Forelimb muscle (tissue), 1 donor: ENCODE data around the gene MICALL1. TPM values are rescaled to one million over a fixed set of nuclear protein-coding genes. Genes with fewer than 3 reads are reported as not detected.

ENCODE experiments used
- DNase-seq: peaks from one replicate; pipeline ENCODE4 v3.0.0-alpha.2; 2013; ENCODE audit warnings: low read depth
- polyA plus RNA-seq: library from polyadenylated mRNA; unstranded; fragments of 120-200 nt; gene quantifications from one replicate; pipeline ENCODE4 v1.2.1, GENCODE V29; 2013; ENCODE audit not compliant: insufficient read length

Gene MICALL1, protein sequence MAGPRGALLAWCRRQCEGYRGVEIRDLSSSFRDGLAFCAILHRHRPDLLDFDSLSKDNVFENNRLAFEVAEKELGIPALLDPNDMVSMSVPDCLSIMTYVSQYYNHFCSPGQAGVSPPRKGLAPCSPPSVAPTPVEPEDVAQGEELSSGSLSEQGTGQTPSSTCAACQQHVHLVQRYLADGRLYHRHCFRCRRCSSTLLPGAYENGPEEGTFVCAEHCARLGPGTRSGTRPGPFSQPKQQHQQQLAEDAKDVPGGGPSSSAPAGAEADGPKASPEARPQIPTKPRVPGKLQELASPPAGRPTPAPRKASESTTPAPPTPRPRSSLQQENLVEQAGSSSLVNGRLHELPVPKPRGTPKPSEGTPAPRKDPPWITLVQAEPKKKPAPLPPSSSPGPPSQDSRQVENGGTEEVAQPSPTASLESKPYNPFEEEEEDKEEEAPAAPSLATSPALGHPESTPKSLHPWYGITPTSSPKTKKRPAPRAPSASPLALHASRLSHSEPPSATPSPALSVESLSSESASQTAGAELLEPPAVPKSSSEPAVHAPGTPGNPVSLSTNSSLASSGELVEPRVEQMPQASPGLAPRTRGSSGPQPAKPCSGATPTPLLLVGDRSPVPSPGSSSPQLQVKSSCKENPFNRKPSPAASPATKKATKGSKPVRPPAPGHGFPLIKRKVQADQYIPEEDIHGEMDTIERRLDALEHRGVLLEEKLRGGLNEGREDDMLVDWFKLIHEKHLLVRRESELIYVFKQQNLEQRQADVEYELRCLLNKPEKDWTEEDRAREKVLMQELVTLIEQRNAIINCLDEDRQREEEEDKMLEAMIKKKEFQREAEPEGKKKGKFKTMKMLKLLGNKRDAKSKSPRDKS
- 47.2 TPM for polyA plus RNA-seq

DNA sequence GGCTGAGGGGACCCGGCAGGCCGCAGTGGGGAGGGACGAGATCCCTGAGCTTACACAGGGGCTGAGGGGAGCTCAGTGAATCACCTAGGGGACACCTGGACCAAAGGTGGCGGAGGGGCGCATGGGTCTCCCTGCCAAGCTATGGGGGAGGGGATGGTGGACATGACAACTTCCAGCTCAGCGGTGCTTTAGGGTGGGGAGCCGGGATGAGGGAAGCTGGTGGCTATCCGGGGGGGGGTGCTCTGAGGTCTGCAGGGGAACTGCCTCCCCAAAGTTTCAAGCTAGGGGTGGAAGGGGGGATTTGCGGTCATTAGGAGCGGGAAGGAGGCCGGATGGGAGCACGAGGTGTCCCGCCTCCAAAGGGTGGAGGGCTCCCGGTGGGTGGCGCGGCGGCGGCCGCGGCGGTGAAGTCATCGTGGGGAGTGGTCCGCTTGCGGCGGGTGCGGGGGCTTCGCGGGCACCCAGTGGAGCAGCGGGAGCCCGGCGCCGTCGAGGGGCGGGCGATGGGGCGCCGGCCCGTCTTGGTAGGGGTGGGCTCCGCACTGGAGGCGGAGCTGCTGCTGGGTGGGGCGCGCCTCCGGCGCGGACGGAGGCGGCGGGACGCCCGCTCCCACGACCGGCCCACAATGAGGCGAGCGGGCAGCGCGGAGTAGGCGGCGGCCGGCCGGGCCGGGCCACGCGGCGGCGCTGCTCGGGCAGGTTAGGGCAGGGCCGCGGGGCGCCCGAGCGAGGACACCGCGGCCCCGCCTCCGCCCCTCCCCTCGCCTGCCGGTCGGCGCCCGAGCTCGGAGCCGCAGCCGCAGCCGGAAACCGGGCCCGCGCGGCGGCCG is at the start of gene MICALL1:
TSS of gene MICALL1 (plus strand) at position 764 of the 830 bp plus-strand sequence. CDS start 126 bp downstream, outside the sequence.
- no peak for DNase-seq

- DNase-seq = no peak
These were observed 45.2 kb upstream of the MICALL1 start for GRCh38 chr22:37860796-37861421.

DNA sequence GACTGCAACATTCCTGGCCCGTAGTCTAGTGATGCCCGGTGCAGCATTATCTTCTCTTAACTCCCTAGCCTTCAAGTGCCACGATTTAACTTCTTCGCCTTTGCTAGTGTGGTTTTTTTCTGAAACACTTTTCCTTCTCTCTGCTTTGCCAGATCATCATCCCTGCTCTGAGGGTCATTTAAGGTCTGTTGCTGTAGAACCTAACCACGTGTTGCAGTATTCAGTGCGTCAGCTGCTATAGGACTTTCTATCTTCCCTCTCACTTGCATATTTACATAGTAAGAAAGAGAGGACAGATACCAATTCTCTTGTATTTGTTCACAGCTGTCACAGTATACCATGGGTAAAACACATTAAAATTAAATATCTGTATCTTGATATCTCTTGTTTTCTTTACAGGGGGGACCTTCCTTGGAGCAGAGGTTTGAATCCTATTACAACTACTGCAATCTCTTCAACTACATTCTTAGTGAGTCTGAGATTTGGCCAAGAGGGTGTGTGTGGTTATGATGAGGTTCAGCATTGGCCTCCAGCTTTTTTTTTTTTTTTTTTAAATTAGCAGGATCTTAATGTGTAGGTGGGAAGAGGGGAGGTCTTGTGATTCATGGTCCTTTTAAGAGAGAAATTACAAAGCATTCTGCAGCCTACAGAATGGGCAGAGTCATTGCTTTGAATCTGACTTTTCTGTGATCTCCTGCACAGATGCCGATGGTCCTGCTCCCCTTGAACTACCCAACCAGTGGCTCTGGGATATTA is 43.3 kb upstream of the MICALL1 start:
- no peak for DNase-seq

DNA sequence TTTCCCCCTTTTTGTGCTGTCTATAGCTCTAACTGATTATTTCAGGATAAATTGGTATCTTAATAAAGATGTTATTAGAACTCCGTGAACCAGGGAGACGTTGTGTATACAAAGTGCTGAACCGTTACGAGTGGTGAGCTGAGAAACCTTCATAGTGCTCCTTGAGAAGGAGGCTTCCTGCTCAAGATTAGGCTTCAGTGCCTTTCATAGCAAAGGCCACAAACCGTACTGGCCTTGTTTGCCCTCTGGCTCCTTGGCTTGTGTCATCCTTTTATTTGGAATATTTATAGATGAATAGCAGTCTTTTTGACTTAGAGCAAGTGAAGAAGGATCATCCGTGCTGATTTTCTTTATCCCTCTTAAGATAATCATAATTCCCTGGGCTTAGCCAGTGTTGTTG is 40.6 kb upstream of the MICALL1 start:
- DNase-seq = no peak

DNA sequence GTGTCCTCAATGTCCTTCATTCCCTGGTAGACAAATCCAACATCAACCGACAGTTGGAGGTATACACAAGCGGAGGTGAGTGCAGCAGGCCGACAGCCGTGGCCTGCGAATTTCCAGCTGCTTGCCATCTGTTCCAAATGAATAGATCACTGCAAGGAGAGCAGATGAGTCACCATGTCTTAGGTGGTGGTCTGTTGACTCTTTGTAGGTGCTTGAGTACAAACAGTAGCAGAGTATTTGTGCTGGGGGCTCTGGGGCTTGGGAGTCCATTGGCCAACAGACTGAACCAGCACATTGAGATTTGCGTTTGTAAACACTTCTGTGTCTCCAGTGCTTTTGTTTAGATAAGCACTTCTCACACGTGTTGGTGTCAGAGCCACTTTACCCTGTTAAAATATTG is 35.8 kb upstream of the MICALL1 start:
- no peak for DNase-seq

DNA sequence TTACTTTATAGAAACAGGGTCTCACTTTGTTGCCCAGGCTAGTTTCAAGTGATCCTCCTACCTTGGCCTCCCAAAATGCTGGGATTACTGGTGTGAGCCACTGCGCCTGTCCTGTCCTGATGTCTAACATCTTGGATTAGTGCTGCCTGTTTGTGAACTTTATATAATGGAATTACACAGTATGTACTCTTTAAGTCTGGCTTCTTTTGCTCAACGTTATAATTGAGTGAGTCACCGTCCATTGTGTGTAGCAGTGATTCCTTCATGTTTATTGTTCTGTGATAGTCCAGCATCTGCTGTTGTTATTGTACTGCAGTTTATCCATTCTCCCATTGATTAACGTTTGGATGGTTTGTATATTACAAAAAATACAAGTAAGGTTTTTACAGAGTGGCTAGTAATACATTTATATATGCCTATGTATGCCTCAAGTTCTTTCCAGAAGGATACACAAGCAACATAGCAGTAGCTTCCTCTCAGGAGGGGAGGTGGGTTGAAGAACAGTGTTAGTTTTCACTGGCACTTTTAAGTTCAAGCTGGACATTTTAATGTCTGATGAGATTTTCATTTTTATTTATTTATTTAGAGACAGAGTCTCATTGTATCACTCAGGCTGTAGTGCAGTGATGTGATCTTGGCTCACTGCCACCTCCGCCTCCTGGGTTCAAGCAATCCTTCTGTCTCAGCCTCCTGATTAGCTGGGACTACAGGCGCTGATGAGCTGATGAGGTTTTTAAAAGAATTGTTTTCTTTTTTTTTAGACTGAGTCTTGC is 25.2 kb upstream of the MICALL1 start:
- no peak for DNase-seq

GRCh38 chr22:37884420-37884819 is 21.7 kb upstream of the MICALL1 start:
- no peak for DNase-seq

DNA sequence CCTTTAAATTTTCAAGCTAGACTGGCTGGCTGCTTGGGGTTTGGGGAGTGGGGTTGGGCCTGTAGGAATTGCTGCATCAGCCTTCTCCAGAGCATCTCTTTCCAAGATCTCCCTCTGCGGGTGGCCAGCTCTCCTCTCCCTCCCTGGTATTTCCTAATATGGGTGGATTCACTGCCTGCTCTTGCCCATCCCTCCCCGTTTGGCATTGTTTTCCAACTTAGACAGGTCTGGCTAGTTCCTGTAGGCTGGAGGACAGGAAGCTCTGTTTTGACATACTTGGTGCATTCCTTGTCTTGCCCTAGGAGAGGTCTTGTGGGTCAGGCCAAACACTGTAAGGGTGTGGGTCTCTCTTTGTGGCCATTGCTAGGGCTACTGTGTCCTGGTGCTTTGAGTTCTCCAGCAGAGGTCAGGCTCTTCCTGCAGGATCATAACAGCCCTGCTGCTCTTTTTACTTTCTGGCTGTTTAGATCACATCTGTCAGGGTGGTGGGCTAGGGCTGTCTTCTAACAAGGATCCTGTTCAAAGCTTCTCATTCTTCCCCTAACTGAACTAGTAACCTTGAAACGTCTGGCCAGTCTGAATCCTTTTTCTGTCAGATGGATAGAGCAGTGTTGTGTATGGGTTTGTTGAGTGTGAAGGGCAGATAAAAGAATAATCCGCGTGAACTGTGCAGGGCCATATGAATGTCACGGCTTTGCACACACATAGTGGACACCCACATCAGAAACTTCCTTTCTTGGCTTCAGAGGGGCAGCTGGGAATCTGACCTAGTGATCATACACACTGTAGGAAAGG is 18.3 kb upstream of the MICALL1 start:
- DNase-seq = no peak

DNA sequence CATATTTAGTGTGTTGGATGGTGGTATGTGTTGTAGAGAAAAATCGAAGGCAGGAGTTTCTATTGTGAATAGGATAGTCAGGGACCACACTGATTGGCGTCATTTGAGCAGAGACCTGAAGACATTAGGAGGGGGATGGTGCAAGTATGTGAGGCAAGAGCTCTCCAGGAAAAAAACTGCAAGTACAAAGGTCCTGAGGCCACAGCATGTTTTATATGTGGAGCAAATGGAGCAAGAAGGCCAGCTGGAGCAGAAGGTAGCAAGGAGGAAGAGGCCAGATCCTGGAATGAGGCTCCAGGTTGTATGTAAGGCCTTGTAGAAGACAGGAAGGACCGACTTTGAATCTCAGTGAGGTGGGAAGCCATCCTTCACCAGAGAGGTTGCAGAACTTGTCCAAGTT is 14.2 kb upstream of the MICALL1 start:
- DNase-seq = no peak

DNA sequence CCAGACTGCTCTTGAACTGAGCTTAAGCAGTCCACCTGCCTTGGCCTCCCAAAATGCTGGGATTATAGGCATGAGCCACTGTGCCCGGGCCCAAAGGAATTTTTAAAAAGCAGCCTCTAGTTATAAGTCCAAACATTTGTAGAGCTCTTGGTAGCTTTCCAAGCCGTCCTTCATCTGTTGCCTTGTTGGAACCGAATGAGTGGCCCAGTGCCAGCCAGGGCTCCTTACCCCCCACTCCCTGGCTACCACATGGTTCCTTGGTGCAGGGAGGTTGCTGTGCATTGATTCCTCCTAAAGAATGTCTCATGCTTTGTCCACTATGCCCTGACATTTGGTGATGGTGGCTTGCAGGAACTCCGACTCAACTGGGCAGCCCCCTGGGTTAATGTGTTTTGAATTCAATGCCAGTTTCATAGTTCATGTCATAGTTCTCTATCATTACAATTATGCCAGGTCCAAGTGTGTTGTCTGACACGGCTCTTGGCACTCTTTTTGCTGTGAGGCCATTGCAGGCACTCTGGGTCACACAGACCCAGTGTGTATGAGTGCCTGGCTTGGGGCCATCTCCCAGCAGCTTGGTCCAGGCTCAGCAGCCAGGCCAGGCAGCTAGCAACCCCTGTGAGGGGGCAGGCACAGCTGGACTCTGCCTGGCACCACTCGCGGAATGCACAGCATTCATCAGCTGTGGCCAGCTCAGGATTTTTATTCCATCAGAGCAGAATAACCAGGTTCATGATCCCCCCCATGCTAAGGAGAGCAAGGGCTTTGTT is 13.3 kb upstream of the MICALL1 start:
- no peak for DNase-seq

GRCh38 chr22:37893583-37893983 is 12.5 kb upstream of the MICALL1 start:
- no peak for DNase-seq

GRCh38 chr22:37894939-37895670 is 11.0 kb upstream of the MICALL1 start:
- DNase-seq = no peak

GRCh38 chr22:37896181-37896592 is 9.9 kb upstream of the MICALL1 start:
- no peak for DNase-seq

GRCh38 chr22:37896939-37897338 is 9.2 kb upstream of the MICALL1 start:
- no peak for DNase-seq

GRCh38 chr22:37897807-37898206 is 8.3 kb upstream of the MICALL1 start:
- no peak for DNase-seq

GRCh38 chr22:37898441-37899181 is 7.5 kb upstream of the MICALL1 start:
- DNase-seq = no peak
